SU-DHL-6 (cell line): ENCODE measurements around the gene CCNJL.

Experiments
- EZH2phosphoT487 ChIP-seq: fragments of 200-600 bp; sonication (generic), shearing (Covaris generic); conservative IDR thresholded peaks from 2 replicates; pipeline ENCODE4 v1.6.1; 2018; ENCODE audit warnings: mild to moderate bottlenecking, antibody characterized with exemption, low read length, moderate library complexity, mixed read lengths
- TF ChIP-seq, protein P1 (sequence below): fragments of 200-600 bp; sonication (generic); IDR thresholded peaks from one replicate; pipeline ENCODE4 v1.5.1; 2017; ENCODE audit warnings: antibody characterized with exemption, mild to moderate bottlenecking, low read length, moderate library complexity; ENCODE audit not compliant: insufficient read depth, poor library complexity, severe bottlenecking

- TF ChIP-seq, protein P1, sequence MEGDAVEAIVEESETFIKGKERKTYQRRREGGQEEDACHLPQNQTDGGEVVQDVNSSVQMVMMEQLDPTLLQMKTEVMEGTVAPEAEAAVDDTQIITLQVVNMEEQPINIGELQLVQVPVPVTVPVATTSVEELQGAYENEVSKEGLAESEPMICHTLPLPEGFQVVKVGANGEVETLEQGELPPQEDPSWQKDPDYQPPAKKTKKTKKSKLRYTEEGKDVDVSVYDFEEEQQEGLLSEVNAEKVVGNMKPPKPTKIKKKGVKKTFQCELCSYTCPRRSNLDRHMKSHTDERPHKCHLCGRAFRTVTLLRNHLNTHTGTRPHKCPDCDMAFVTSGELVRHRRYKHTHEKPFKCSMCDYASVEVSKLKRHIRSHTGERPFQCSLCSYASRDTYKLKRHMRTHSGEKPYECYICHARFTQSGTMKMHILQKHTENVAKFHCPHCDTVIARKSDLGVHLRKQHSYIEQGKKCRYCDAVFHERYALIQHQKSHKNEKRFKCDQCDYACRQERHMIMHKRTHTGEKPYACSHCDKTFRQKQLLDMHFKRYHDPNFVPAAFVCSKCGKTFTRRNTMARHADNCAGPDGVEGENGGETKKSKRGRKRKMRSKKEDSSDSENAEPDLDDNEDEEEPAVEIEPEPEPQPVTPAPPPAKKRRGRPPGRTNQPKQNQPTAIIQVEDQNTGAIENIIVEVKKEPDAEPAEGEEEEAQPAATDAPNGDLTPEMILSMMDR, result no peak
- TF ChIP-seq EZH2phosphoT487, result no peak
Observed at GRCh38 chr5:160281275-160281674, 31.1 kb downstream of the CCNJL start.
